Body of pancreas (tissue), 4 donors: ENCODE data around the gene JPH3. TPM values are rescaled to one million over a fixed set of nuclear protein-coding genes. Genes with fewer than 3 reads are reported as not detected.
A peak's percentile ranks its signal among the peaks of the same experiment; 100 is the strongest.

ENCODE experiments used
- ATAC-seq: fragments of 150-250 bp; one replicate; pipeline ENCODE4 v1.9.1; 2016
- DNase-seq, 4 donors: peaks; one replicate each; pipeline ENCODE4 v3.0.0-alpha.2; 2019
- H3K27ac ChIP-seq, 4 donors: fragments of 200-600 bp; sonication (generic); 1 replicate in 3 of 4; 2 replicates in 1 of 4; pipeline versions ENCODE4 v1.5.1 to v1.6.1; 2016 to 2019; ENCODE audit warnings: mild to moderate bottlenecking in 1 of 4, mixed read lengths in 1 of 4, moderate library complexity in 1 of 4
- H3K27me3 ChIP-seq, 2 donors: fragments of 200-600 bp; sonication (generic); one replicate each; pipeline ENCODE4 v1.6.0; 2016; ENCODE audit warnings: mild to moderate bottlenecking in 1 of 2
- H3K36me3 ChIP-seq, 2 donors: fragments of 200-600 bp; sonication (generic); replicated peaks in 1 of 2; 2 replicates each; pipeline ENCODE4 v1.5.1; 2016; ENCODE audit warnings: low read depth in 2 of 2; ENCODE audit not compliant: insufficient read depth in 1 of 2
- H3K4me1 ChIP-seq: fragments of 200-600 bp; sonication (generic); one replicate; pipeline ENCODE4 v1.6.0; 2016
- H3K4me3 ChIP-seq, 2 donors: fragments of 200-600 bp; sonication (generic); 1 replicate in 1 of 2; 2 replicates in 1 of 2; pipeline ENCODE4 v1.5.1; 2016 to 2019
- H3K9me3 ChIP-seq, 3 donors: fragments of 200-600 bp; sonication (generic); 1 replicate in 2 of 3; 2 replicates in 1 of 3; pipeline ENCODE4 v1.5.1; 2016
- POLR2A ChIP-seq, 3 donors: fragments of 450-650 bp; IDR thresholded peaks; one replicate each; pipeline ENCODE4 v1.6.1; 2016; ENCODE audit warnings: antibody characterized with exemption in 3 of 3, mild to moderate bottlenecking in 2 of 3
- WGBS, 2 donors: methylation state at CpG; one replicate each; pipeline ENCODE4 v1.1.5; 2017; 5-methylcytosine and 5-hydroxymethylcytosine counted together
- intact Hi-C: fragments of 100-400 bp; cut with DNase I; formaldehyde crosslinking; loops from one replicate; pipeline ENCODE4 v1.15.1; 2023
- total RNA-seq, 2 donors: library from RNA; depleted of rRNA; stranded (reverse); fragments of >200 nt; gene quantifications; one replicate each; pipeline ENCODE4 v1.1.0, GENCODE V29; 2016
- TF ChIP-seq, protein P1 (sequence below), 7 experiments: fragments of 450-650 bp in 4 of 7; fragments of 200-600 bp in 3 of 7; sonication (generic) in 3 of 7; IDR thresholded peaks; one replicate each; pipeline ENCODE4 v1.5.1; 2016 to 2019; ENCODE audit warnings: antibody characterized with exemption in 7 of 7

Gene JPH3
- total RNA-seq, 2 donors from 2014 or later: not detected

DNA sequence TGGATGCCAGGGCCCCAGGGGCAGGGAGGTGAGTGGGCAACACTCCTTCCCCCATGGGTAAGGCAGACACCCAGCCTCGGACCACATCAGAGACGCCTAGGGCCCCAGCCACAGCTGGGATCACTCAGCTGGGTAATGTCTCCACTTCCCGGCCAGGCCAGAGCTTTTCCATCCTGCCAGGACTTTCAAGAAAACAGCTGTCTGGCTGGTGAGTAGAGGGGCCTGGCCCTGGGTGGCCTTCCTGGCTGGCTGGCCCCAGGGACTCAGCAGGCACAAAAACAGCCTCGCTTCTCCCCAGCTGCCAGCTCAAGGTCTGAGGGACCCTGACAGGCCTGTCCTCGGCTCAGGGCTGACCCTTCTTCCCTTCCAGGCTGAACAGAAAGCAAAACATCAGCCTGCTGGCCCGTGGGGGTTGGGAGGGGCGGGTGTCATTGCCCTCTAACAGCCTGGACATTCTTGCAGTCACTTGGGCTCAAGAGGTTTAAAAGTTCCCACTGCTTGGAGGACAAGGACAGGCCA, 45.3 kb upstream of the JPH3 start:
- Histone ChIP-seq H3K27me3 (no peaks in the 10 kb centered on the region), H3K9me3 (no peaks in the 10 kb centered on the region), H3K36me3 (no peaks in the 10 kb centered on the region), H3K27ac (peak overlapping the region in 1 of 4 donors; percentile 30), H3K4me1 (no peaks in the 10 kb centered on the region), H3K4me3 (no peak overlapping the region)
- ATAC-seq (peak; percentile 28), DNase-seq (no peak)
- intact Hi-C loops: no loop called here
- WGBS, 2 donors: 43% methylated on average over 7 of the region's 7 CpGs; no CpG with 5 or more reads in 1 of the 2 donors
- TF ChIP-seq, protein P1, sequence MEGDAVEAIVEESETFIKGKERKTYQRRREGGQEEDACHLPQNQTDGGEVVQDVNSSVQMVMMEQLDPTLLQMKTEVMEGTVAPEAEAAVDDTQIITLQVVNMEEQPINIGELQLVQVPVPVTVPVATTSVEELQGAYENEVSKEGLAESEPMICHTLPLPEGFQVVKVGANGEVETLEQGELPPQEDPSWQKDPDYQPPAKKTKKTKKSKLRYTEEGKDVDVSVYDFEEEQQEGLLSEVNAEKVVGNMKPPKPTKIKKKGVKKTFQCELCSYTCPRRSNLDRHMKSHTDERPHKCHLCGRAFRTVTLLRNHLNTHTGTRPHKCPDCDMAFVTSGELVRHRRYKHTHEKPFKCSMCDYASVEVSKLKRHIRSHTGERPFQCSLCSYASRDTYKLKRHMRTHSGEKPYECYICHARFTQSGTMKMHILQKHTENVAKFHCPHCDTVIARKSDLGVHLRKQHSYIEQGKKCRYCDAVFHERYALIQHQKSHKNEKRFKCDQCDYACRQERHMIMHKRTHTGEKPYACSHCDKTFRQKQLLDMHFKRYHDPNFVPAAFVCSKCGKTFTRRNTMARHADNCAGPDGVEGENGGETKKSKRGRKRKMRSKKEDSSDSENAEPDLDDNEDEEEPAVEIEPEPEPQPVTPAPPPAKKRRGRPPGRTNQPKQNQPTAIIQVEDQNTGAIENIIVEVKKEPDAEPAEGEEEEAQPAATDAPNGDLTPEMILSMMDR (IDR thresholded peaks at IDR 0.05): no peak
- TF ChIP-seq POLR2A (IDR thresholded peaks at IDR 0.05): no peak

DNA sequence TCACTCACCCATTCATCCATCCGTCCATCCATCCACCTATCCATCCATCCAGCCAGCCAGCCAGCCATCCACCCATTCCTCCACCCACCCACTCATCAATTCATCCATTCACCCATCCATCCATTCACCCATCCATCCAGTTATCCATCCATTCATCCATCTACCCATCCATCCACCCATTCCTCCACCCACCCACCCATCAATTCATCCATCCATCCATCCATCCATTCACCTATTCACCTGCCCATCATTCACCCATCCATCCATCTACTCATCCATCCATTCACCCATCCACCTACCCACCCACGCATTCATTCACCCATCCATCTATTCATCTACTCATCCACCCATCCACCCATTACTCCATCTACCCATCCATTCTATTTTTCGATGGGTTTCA, 43.6 kb upstream of the JPH3 start:
- DNase-seq (no peak), ATAC-seq (no peak)
- 59 to 62% methylated on average over 3 of the region's 3 CpGs for WGBS, 2 donors
- H3K9me3 ChIP-seq: no peaks in the 10 kb centered on the region
- H3K36me3 ChIP-seq: no peaks in the 10 kb centered on the region
- TF ChIP-seq, protein P1 (IDR thresholded peaks at IDR 0.05): no peak
- TF ChIP-seq POLR2A (IDR thresholded peaks at IDR 0.05): no peak
- intact Hi-C loops: no loop called here
- H3K27me3 ChIP-seq: no peaks in the 10 kb centered on the region
- H3K27ac ChIP-seq: no peak overlapping the region
- H3K4me3 ChIP-seq: no peak overlapping the region
- no peaks in the 10 kb centered on the region for H3K4me1 ChIP-seq

DNA sequence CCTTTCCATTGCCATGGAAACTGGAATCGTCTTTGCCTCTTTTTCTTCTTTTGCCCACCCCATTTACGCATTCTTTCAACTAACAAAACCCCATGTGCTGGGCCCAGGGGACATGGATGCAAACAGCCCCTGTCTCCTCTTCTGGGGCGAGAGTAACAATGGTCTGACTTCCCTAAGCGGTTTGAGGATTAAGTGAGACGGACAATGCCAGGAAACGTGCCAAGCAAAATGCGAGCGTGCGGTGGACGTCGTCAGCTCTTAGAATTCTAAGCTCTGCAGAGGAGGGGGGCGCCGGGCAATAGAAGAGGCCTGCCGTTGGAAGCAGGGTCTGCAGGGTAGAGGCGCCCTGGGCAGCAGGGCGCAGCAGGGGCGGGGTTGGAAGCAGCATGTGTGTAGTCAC, 42.4 kb upstream of the JPH3 start:
- no peak for TF ChIP-seq POLR2A (IDR thresholded peaks at IDR 0.05)
- TF ChIP-seq, protein P1 (IDR thresholded peaks at IDR 0.05): no peak
- H3K27ac ChIP-seq: no peak overlapping the region
- no peaks in the 10 kb centered on the region for H3K27me3 ChIP-seq
- H3K4me1 ChIP-seq: no peaks in the 10 kb centered on the region
- DNase-seq: no peak
- ATAC-seq: no peak
- H3K4me3 ChIP-seq: no peak overlapping the region
- no peaks in the 10 kb centered on the region for H3K36me3 ChIP-seq
- H3K9me3 ChIP-seq: no peaks in the 10 kb centered on the region
- WGBS, 2 donors: 64 to 84% methylated on average over 17 of the region's 17 CpGs
- intact Hi-C loops: no loop called here

DNA sequence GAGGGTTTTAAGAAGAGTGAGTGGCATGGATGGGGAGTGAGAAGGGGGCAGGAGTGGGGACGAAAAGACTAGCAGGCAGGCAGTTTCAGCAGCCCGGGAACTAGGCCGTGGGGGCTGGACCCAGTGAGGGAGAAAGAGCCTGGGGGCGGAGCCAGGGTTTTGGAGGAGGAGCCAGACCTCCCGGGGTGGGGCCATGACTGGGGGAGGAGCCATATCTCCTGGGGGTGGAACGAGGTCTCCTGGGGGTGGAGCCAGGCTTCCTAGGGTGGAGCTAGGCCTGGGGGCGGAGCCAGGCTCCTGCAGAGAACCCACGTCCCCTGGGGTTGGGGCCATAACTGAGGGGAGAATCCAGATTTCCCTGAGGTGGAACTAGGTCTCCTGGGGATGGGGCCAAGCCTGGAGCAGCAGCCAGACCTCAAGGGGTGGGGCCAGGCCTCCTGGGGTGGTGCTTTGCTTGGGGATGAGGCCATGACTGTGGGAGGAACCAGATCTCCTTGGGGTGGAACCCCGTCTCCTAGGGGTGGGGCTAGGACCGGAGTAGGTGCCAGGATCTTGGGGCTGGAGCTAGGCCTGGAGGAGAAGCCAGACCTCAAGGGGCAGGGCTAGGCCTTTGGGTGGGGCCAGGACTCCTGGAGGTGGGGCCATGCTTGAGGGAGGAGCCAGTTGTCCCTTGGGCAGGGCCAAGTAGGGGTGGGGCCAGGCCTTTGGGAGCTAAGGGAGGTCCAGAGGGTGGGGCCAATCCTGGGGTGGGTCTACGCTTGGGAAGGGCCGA, 41.7 kb upstream of the JPH3 start:
- peak in 2 of 4 donors; percentile 20 to 21 for DNase-seq
- no peak for ATAC-seq
- Histone ChIP-seq H3K27me3 (no peaks in the 10 kb centered on the region), H3K4me1 (no peaks in the 10 kb centered on the region), H3K27ac (no peak overlapping the region), H3K4me3 (no peak overlapping the region), H3K9me3 (no peaks in the 10 kb centered on the region), H3K36me3 (no peaks in the 10 kb centered on the region)
- TF ChIP-seq, protein P1 (IDR thresholded peaks at IDR 0.05): no peak
- no peak for TF ChIP-seq POLR2A (IDR thresholded peaks at IDR 0.05)
- intact Hi-C loops: no loop called here
- 69 to 74% methylated on average over 10 to 12 of the region's 12 CpGs for WGBS, 2 donors
